VCaP (cell line): ENCODE measurements around the gene DARS1.

ENCODE experiments used
- H3K27ac ChIP-seq: fragments of 450-650 bp; 2 replicates; pipeline ENCODE4 v1.5.1; 2017
- TF ChIP-seq, protein P1 (sequence below): fragments of 450-650 bp; conservative IDR thresholded peaks from 2 replicates; pipeline ENCODE4 v1.5.1; 2017; ENCODE audit warnings: mild to moderate bottlenecking, moderate library complexity

DARS1 gene

DNA sequence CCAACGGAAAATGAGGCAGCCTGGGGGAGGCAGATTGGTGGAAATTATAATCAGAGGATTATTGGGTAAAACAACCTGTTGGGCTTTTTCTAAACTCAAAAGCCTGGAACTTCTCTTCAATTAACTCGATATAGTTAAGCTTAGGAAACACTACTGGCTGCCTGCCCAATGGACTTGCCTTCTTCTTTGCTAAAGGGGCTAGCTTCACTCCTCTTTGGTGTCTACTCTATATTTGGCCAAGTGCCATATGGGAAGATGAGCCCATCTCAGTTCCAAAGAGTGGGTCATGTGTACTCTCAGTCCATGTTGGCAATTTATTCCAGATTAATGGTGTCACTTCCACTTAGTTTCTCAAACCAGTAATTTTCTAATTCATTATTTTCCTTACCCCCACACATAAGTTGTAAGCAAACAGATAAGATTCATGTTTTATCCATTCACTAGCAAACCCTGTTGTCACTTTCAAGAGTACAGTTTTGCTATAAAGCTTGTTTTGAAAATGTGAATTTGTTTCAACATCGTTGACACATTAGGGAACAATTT lies 34.3 kb downstream of the DARS1 start:
- H3K27ac ChIP-seq = no peak overlapping the region
- TF ChIP-seq, protein P1, sequence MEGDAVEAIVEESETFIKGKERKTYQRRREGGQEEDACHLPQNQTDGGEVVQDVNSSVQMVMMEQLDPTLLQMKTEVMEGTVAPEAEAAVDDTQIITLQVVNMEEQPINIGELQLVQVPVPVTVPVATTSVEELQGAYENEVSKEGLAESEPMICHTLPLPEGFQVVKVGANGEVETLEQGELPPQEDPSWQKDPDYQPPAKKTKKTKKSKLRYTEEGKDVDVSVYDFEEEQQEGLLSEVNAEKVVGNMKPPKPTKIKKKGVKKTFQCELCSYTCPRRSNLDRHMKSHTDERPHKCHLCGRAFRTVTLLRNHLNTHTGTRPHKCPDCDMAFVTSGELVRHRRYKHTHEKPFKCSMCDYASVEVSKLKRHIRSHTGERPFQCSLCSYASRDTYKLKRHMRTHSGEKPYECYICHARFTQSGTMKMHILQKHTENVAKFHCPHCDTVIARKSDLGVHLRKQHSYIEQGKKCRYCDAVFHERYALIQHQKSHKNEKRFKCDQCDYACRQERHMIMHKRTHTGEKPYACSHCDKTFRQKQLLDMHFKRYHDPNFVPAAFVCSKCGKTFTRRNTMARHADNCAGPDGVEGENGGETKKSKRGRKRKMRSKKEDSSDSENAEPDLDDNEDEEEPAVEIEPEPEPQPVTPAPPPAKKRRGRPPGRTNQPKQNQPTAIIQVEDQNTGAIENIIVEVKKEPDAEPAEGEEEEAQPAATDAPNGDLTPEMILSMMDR = no peak

DNA sequence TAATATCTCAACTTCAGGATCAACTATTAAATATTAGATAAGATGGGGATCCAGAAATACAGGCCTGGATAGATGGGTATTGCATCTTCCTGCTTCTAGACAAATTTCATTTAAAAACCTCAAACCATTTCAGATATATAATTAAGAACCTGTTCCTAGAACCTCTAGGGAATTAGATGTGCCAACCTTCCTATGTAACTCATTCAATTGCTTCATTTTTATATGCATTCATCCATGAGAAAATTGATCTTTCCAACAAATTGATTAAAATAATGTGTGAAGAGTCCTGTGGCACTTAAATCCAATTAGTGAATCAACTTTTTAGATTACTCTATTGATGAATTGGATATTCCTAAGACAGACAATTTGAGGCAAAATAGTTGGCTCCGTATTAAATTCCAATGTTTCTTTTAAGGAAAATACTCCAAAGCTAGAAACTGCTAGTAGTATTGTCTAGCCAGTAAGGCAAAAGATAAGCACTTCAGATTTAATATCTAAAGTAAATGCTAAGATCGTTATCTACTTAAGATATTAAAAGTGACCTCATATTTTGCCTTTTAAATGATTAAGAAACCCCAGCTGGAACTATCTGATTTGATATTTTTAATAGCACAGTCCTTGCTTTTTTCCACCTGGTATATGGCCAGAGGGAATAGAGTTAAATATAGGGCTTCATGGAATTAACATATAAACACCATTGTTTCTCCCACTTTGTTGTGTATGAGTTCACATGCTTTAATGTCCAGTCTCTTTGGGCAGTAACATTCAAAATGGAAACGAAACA lies 35.8 kb downstream of the DARS1 start:
- TF ChIP-seq, protein P1 = no peak
- H3K27ac ChIP-seq = no peak overlapping the region

DNA sequence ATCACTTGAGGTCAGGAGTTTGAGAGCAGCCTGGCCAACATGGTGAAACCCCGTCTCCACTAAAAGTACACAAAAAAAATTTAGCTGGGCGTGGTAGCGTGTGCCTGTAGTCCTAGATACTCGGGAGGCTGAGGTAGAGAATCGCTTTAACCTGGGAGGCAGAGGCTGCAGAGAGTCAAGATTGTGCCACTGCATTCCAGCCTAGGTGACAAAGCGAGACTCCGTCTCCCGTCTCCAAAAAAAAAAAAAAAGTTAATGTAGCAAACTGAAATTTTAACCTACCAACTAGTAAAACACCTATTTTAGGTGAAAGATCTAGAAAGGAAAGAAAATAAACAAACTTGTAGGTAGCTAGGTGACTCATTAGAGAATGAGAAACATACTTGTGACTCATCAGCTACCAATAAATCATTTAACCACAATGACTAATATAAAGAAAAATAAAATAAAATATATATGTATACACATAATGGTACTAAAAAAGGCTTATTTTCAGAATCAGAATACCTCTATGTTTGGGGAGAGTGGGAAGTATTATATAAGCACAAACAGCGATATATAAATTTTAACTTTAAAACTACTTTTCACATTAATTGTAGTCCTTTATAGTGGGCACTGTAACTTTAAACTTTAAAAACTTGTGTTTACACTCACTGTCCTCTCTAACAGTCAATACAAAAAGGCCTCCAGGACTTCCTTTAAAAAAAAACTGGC lies 36.6 kb downstream of the DARS1 start:
- H3K27ac ChIP-seq = no peak overlapping the region

DNA sequence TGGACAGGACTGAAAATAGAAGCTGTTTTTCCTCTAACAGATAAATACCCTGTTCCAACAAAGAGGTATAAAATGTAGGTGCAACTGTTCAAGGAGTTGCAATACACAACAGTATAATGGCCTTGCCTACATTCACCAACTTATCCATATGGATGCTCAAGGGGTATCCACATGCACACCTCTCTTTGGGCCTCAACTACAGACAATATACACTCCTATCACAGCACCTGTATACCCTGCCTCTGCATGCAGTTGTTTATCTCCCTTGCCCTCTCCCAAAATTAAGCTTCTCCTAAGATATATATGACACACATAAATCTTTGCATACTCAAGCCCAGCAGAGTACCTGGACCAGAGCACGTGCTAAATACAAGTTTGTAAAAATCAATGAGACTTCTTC lies 37.3 kb downstream of the DARS1 start:
- TF ChIP-seq, protein P1 = no peak
- H3K27ac ChIP-seq = no peak overlapping the region

More for the DNA sequence above, 36.6 kb downstream of the DARS1 start:
- TF ChIP-seq, protein P1 = no peak

DNA sequence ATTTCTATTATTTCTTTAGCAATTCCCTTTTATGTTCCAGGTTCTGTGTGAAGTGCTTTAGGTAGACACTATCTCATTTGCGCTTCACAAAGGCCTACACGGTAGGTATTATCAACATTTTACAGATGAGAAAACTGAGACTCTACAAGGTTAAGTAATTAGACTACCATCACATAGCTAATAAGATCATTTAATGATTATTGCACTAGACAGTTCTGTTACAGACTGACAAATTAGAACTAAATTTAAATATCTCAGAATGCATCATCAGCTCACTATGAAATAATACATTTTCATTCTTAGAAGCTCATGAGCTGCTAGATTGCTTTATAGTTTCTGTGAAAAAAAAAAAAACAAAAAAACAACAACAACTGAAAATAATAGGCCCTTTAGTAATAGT lies 37.9 kb downstream of the DARS1 start:
- no peak overlapping the region for H3K27ac ChIP-seq
- TF ChIP-seq, protein P1 = no peak

DNA sequence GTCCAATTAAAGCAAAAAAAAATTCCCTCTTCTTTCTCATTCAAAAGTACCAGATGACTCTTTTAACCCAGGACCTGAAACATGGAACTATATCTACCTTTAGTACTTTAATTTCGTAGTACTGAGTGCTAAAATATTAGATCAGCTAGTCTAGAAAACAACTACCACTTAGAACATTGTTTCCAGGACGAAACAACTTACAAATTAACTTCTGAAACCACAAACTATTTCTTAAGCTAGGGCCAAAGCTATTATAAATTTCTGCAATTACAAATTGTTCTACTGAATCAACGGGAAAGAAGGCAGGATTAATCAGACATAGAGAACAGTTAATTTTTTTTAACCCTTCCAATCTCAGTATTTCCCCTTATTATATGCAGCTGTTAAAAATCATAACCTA lies 39.9 kb downstream of the DARS1 start:
- H3K27ac ChIP-seq = no peak overlapping the region
- TF ChIP-seq, protein P1 = no peak

DNA sequence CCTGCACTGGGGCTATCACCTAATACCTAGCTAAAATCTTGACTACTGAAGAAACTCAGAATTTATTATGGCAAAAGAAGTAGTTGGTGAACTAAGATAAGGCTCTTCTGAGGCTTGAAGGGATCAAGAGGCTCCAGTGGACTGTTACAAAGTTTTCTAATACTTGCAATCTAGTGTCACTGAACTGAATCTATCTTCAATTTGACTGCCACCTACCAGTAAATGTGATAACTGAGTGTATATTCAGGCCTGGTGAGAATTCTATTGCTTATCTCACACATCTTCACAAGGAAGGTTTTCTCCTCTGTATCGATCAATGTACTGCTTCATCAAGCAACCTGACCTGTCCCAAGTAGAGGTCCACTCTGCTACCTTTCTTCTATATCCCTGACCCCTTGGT lies 40.8 kb downstream of the DARS1 start:
- no peak overlapping the region for H3K27ac ChIP-seq
- TF ChIP-seq, protein P1 = no peak
